HL-60/S4 treated with phorbol 12-myristate 13-acetate at 8.2 ng/mL for 4 days and 3 days (cell line): ENCODE data around the gene CIB4.
"Not testable (repeated sequence)": the region's sequence is repeated elsewhere in the genome, so short reads cannot be mapped to it uniquely, and the experiment has no call there.

ENCODE experiments used
- in situ Hi-C: fragments of 300-500 bp; cut with MboI; formaldehyde crosslinking; loops from 2 replicates; pipeline ENCODE4 v1.15.0; 2022; ENCODE audit warnings: low sequenced_read_pairs

Gene CIB4

GRCh38 chr2:26668041-26668440 is 26.9 kb upstream of the CIB4 start:
- in situ Hi-C loops, result no loop called here

- in situ Hi-C loops, result no loop called here
These were observed 25.5 kb upstream of the CIB4 start for GRCh38 chr2:26666671-26667070.

GRCh38 chr2:26665296-26665695 is 24.1 kb upstream of the CIB4 start:
- in situ Hi-C loops, result not testable (repeated sequence)

- in situ Hi-C loops, result no loop called here
These were observed 19.3 kb upstream of the CIB4 start for GRCh38 chr2:26660363-26660962.

GRCh38 chr2:26658691-26659346 is 17.7 kb upstream of the CIB4 start:
- in situ Hi-C loops, result no loop called here

GRCh38 chr2:26657265-26657664 is 16.1 kb upstream of the CIB4 start:
- in situ Hi-C loops, result no loop called here

- in situ Hi-C loops, result no loop called here
These were observed 14.5 kb upstream of the CIB4 start for GRCh38 chr2:26655611-26656195.

- in situ Hi-C loops, result not testable (repeated sequence)
These were observed 14.0 kb upstream of the CIB4 start for GRCh38 chr2:26655120-26655519.

- in situ Hi-C loops, result no loop called here
These were observed 12.8 kb upstream of the CIB4 start for GRCh38 chr2:26654061-26654340.

- in situ Hi-C loops, result no loop called here
These were observed 12.3 kb upstream of the CIB4 start for GRCh38 chr2:26653207-26654060.

GRCh38 chr2:26652361-26653041 is 11.3 kb upstream of the CIB4 start:
- in situ Hi-C loops, result no loop called here

- in situ Hi-C loops, result no loop called here
These were observed 10.6 kb upstream of the CIB4 start for GRCh38 chr2:26651799-26652198.

GRCh38 chr2:26651470-26651771 is 10.3 kb upstream of the CIB4 start:
- in situ Hi-C loops, result no loop called here

- in situ Hi-C loops, result no loop called here
These were observed 9.7 kb upstream of the CIB4 start for GRCh38 chr2:26650713-26651469.

- in situ Hi-C loops, result no loop called here
These were observed 9.0 kb upstream of the CIB4 start for GRCh38 chr2:26649992-26650712.

GRCh38 chr2:26649322-26649721 is 8.2 kb upstream of the CIB4 start:
- in situ Hi-C loops, result no loop called here

GRCh38 chr2:26648516-26648915 is 7.3 kb upstream of the CIB4 start:
- in situ Hi-C loops, result no loop called here

GRCh38 chr2:26647981-26648380 is 6.8 kb upstream of the CIB4 start:
- in situ Hi-C loops, result no loop called here

- in situ Hi-C loops, result no loop called here
These were observed 6.0 kb upstream of the CIB4 start for GRCh38 chr2:26646986-26647672.

- in situ Hi-C loops, result no loop called here
These were observed 4.6 kb upstream of the CIB4 start for GRCh38 chr2:26645762-26646161.
